ENCODE measurements around the gene UBE2M.

GRCh38 chr19:58549664-58550361, 8.6 kb downstream of the UBE2M start:
- no peak for TF ChIP-seq EZH2 (IDR thresholded peaks at IDR 0.05; ENCODE audit: low read length)
- TF ChIP-seq CTCF (optimal IDR thresholded peaks at IDR 0.05 in 1 of 3, IDR thresholded peaks at IDR 0.05 in 1 of 3, conservative IDR thresholded peaks at IDR 0.05 in 1 of 3; ENCODE audit: extremely low read depth in 1 of 3, insufficient read depth in 2 of 3, low read length in 3 of 3) = no peak

Measured in keratinocyte (primary cell).